ENCODE measurements around the gene MAP3K5.

DNA sequence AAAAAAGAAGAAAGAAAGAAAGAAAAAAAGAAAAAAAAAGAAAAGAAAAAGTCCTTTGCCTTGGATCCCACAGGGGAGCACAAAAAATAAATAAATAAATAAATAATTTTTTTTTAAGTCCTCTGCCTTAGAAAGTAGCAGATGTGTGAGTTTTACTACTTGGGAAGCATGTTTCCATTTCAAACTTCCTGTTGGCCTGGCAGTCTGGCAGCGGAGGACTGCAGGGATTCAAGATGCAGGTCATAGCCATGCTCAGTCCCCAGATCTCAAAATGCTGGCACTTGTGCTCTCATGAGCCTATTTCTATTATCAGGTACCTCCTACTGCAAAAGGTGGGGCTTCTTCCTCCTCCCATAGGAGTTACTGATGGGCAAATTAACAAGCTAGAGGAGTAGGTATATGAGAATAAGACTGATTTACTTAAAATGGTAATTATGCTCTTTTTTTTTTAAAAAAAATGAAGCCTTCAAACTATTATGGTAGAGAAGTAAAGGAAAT is 187.9 kb downstream of the MAP3K5 start:
- TF ChIP-seq, protein P1, sequence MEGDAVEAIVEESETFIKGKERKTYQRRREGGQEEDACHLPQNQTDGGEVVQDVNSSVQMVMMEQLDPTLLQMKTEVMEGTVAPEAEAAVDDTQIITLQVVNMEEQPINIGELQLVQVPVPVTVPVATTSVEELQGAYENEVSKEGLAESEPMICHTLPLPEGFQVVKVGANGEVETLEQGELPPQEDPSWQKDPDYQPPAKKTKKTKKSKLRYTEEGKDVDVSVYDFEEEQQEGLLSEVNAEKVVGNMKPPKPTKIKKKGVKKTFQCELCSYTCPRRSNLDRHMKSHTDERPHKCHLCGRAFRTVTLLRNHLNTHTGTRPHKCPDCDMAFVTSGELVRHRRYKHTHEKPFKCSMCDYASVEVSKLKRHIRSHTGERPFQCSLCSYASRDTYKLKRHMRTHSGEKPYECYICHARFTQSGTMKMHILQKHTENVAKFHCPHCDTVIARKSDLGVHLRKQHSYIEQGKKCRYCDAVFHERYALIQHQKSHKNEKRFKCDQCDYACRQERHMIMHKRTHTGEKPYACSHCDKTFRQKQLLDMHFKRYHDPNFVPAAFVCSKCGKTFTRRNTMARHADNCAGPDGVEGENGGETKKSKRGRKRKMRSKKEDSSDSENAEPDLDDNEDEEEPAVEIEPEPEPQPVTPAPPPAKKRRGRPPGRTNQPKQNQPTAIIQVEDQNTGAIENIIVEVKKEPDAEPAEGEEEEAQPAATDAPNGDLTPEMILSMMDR (IDR thresholded peaks at IDR 0.05): no peak
- no peak for TF ChIP-seq POLR2A (IDR thresholded peaks at IDR 0.05)
